ENCODE results near the gene DCDC2C.

DNA sequence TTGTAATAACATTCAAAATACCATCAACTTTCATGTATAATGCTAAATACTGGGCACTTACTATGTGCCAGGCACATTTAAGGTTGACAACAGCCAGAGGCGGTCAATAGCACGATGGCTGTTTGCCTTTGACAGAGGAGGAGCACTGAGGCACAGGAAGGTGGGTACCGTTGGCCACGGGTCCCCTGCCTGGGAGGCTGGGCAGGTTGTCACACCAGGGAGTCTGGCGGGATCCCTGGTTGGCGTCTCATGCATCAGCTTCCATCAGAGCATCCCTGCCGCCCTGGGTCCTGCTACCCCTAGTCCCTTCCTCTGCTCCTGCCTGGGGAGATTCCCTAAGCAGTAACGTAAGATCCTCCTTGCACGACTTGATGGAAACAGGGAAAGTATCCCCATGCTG, 25.9 kb upstream of the DCDC2C start:
- TF ChIP-seq, protein P1, sequence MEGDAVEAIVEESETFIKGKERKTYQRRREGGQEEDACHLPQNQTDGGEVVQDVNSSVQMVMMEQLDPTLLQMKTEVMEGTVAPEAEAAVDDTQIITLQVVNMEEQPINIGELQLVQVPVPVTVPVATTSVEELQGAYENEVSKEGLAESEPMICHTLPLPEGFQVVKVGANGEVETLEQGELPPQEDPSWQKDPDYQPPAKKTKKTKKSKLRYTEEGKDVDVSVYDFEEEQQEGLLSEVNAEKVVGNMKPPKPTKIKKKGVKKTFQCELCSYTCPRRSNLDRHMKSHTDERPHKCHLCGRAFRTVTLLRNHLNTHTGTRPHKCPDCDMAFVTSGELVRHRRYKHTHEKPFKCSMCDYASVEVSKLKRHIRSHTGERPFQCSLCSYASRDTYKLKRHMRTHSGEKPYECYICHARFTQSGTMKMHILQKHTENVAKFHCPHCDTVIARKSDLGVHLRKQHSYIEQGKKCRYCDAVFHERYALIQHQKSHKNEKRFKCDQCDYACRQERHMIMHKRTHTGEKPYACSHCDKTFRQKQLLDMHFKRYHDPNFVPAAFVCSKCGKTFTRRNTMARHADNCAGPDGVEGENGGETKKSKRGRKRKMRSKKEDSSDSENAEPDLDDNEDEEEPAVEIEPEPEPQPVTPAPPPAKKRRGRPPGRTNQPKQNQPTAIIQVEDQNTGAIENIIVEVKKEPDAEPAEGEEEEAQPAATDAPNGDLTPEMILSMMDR (IDR thresholded peaks at IDR 0.05): no peak
- TF ChIP-seq, protein P2, sequence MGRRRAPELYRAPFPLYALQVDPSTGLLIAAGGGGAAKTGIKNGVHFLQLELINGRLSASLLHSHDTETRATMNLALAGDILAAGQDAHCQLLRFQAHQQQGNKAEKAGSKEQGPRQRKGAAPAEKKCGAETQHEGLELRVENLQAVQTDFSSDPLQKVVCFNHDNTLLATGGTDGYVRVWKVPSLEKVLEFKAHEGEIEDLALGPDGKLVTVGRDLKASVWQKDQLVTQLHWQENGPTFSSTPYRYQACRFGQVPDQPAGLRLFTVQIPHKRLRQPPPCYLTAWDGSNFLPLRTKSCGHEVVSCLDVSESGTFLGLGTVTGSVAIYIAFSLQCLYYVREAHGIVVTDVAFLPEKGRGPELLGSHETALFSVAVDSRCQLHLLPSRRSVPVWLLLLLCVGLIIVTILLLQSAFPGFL (CRISPR knock-in tag; IDR thresholded peaks at IDR 0.05; ENCODE audit: borderline replicate concordance): no peak

Measured in WTC11 (cell line).